ENCODE data around the gene RBBP5. TPM values are rescaled to one million over a fixed set of nuclear protein-coding genes. Genes with fewer than 3 reads are reported as not detected.

RBBP5 gene
- total and polyA plus RNA-seq, 3 donors from 2014 or later: 11.7 to 20.3 (median 19.1) TPM

DNA sequence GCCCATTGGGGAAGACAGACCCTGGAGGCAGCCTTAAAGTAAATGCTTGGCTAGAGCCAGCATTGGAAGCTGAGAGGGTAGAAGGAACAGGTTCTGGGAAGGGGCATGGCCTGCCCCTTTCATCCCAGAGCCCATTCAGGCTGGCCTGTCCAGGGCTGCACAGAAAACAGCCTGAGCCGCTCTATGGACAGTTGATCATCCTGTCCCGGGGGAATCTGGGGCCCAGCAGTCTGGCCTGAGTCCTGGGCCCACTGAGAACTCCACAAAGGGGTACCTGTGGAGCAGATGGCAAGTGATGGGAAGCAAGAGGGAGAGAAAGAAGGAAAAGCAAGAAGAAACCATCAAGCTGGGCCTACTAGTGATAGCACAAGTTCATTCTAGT, 50.8 kb downstream of the RBBP5 start:
- DNase-seq: no peak
- Histone ChIP-seq H3K27ac (no peak overlapping the region), H3K4me3 (no peak overlapping the region), H3K36me3 (ENCODE audit: low read depth, missing control alignments) (no peaks in the 10 kb centered on the region), H3K27me3 (no peaks in the 10 kb centered on the region), H3K4me1 (no peaks in the 10 kb centered on the region), H3K9me3 (no peaks in the 10 kb centered on the region)
- TF ChIP-seq CTCF (IDR thresholded peaks at IDR 0.05) (no peak), POLR2A (IDR thresholded peaks at IDR 0.05) (no peak)
- intact Hi-C loops (cut with DNase I; ENCODE audit: low total_unique reads): no loop called here
- WGBS, 2 donors: 100% methylated on average over 2 of the region's 2 CpGs

GRCh38 chr1:205069371-205070125, 52.2 kb downstream of the RBBP5 start:
- H3K4me1 ChIP-seq: no peaks in the 10 kb centered on the region
- TF ChIP-seq POLR2A (IDR thresholded peaks at IDR 0.05): no peak
- no peak for TF ChIP-seq CTCF (IDR thresholded peaks at IDR 0.05)
- 68 to 79% methylated on average over 35 to 42 of the region's 42 CpGs for WGBS, 2 donors
- H3K36me3 ChIP-seq (ENCODE audit: low read depth, missing control alignments): no peaks in the 10 kb centered on the region
- no peaks in the 10 kb centered on the region for H3K9me3 ChIP-seq
- no peak overlapping the region for H3K27ac ChIP-seq
- peak overlapping the region; percentile 21 to 24 for H3K4me3 ChIP-seq
- no peak for DNase-seq
- intact Hi-C loops (cut with DNase I; ENCODE audit: low total_unique reads): no loop called here
- no peaks in the 10 kb centered on the region for H3K27me3 ChIP-seq

DNA sequence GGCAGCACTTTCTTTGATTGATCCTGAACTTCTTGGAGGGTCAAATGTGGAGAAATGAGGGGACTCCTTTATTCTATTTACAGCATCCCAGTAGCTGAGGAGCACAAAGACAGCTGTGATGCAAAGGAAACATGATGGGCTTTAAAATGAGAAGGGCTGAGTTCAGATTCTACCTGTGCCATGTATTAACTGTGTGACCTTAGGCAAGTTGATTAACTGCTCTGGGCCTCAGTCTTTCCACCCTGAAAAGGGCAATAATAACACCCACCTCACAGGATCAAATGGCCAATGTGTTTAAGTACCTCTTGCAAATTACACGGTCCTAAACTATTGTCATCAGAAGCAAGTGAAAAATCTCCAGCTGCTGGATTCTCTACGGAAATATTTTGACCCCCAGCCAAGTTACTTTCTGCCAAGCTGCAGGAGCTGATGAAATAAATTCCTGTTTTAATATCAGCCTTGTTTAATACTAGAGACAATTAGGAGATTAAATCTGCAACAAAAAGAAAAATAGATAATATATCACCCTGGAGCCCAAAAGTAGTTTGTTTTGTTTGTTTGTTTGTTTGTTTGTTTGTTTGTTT, 53.2 kb downstream of the RBBP5 start:
- intact Hi-C loops (cut with DNase I; ENCODE audit: low total_unique reads): no loop called here
- DNase-seq: no peak
- H3K4me3 ChIP-seq: no peak overlapping the region
- no peak for TF ChIP-seq CTCF (IDR thresholded peaks at IDR 0.05)
- TF ChIP-seq POLR2A (IDR thresholded peaks at IDR 0.05): no peak
- no peaks in the 10 kb centered on the region for H3K9me3 ChIP-seq
- no peaks in the 10 kb centered on the region for H3K4me1 ChIP-seq
- no peak overlapping the region for H3K27ac ChIP-seq
- H3K27me3 ChIP-seq: no peaks in the 10 kb centered on the region
- no peaks in the 10 kb centered on the region for H3K36me3 ChIP-seq (ENCODE audit: low read depth, missing control alignments)
- 28% methylated on average over 2 of the region's 2 CpGs for WGBS, 2 donors

GRCh38 chr1:205068001-205068400, 53.8 kb downstream of the RBBP5 start:
- no peak for DNase-seq
- intact Hi-C loops (cut with DNase I; ENCODE audit: low total_unique reads): no loop called here
- Histone ChIP-seq H3K9me3 (no peaks in the 10 kb centered on the region), H3K36me3 (ENCODE audit: low read depth, missing control alignments) (no peaks in the 10 kb centered on the region), H3K4me1 (no peaks in the 10 kb centered on the region), H3K27ac (no peak overlapping the region), H3K4me3 (no peak overlapping the region), H3K27me3 (no peaks in the 10 kb centered on the region)
- TF ChIP-seq POLR2A (IDR thresholded peaks at IDR 0.05) (no peak), CTCF (IDR thresholded peaks at IDR 0.05) (no peak)
- WGBS, 2 donors: 90 to 91% methylated on average over 4 of the region's 4 CpGs

DNA sequence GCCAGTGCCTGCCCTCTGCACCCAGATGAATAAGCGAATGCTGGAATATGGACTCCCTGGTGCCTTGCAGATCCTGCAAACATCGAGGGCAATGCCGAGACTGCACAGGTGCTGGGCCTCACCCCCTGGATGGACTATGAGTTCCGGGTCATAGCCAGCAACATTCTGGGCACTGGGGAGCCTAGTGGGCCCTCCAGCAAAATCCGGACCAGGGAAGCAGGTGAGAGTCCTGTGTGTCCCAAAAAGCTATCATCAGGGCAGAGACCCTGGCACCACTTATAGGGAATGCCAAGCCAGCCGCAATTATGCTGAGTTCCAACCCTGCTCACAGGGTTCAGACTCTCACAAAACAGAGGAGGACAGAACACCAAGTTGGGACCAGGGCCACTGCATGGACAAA, 54.7 kb downstream of the RBBP5 start:
- intact Hi-C loops (cut with DNase I; ENCODE audit: low total_unique reads): no loop called here
- TF ChIP-seq CTCF (IDR thresholded peaks at IDR 0.05): no peak
- 90 to 95% methylated on average over 6 of the region's 6 CpGs for WGBS, 2 donors

More for the DNA sequence above, 54.7 kb downstream of the RBBP5 start:
- H3K9me3 ChIP-seq: no peaks in the 10 kb centered on the region
- H3K4me3 ChIP-seq: no peak overlapping the region
- H3K4me1 ChIP-seq: no peaks in the 10 kb centered on the region
- DNase-seq: no peak
- no peaks in the 10 kb centered on the region for H3K36me3 ChIP-seq (ENCODE audit: low read depth, missing control alignments)
- H3K27ac ChIP-seq: no peak overlapping the region
- no peaks in the 10 kb centered on the region for H3K27me3 ChIP-seq

All from testis (tissue), 3 donors.